HepG2 (cell line): Measurements from ENCODE around the gene DHRS11. TPM values are rescaled to one million over a fixed set of nuclear protein-coding genes. Genes with fewer than 3 reads are reported as not detected.

Experiments used
- ATAC-seq: fragments of 200-7000 bp; cut with Tn5 transposase; 3 replicates; pipeline ENCODE4 v1.9.1; 2020; ENCODE audit warnings: mild to moderate bottlenecking, moderate library complexity
- BruUV-seq: library from RNA; stranded (reverse); fragments of 400-500 nt; replicated peaks from 2 replicates; lab custom pipeline; 2021; lab: Mats Ljungman, UMichigan
- CTCF ChIA-PET: fragments of 300-600 bp; formaldehyde crosslinking; extraction: SDS; loops from one replicate; lab custom pipeline; 2021; ENCODE audit warnings: low total read pairs, inconsistent platforms, low intra/inter-chr PET ratio; lab: Yijun Ruan, JAX
- POLR2A ChIA-PET: fragments of 350-600 bp; sonication (Branson Sonifier 250); formaldehyde crosslinking; loops from one replicate; lab custom pipeline; 2020; ENCODE audit warnings: antibody characterized with exemption, inconsistent platforms; lab: Yijun Ruan, JAX
- DNase-seq: peaks from one replicate; pipeline ENCODE4 v3.0.0-alpha.2; 2015; ENCODE audit warnings: low spot score
- FAIRE-seq: peaks from 3 replicates; lab custom pipeline; 2011; peaks lifted over from hg19 to GRCh38; lab: Jason Lieb, UNC
- H2AFZ ChIP-seq: one replicate; pipeline ENCODE4 v1.6.1; 2011; ENCODE audit warnings: low read length, inconsistent platforms
- H3K27ac ChIP-seq: fragments of 300-600 bp; 3 replicates; pipeline ENCODE4 v1.8.0; 2011; ENCODE audit warnings: mixed run types, mild to moderate bottlenecking, mixed read lengths, low read length, inconsistent platforms; ENCODE audit not compliant: insufficient read depth; ENCODE audit errors: extremely low read length
- H3K27me3 ChIP-seq, 2 experiments: fragments of 200-600 bp in 1 of 2; 2 replicates in 1 of 2; 3 replicates in 1 of 2; pipeline versions ENCODE4 v1.6.0 to v1.8.0; 2011; ENCODE audit warnings: low read length in 2 of 2, mild to moderate bottlenecking in 2 of 2, moderate library complexity in 2 of 2, inconsistent platforms in 1 of 2; ENCODE audit not compliant: insufficient read depth in 2 of 2, control insufficient read depth in 1 of 2
- H3K36me3 ChIP-seq, 2 experiments: fragments of 200-600 bp in 1 of 2; replicated peaks in 1 of 2; 2 replicates in 1 of 2; 3 replicates in 1 of 2; pipeline versions ENCODE4 v1.5.1 to v1.8.0; 2011; ENCODE audit warnings: low read length in 2 of 2, inconsistent platforms in 1 of 2; ENCODE audit not compliant: insufficient read depth in 2 of 2, control insufficient read depth in 1 of 2
- H3K4me1 ChIP-seq: 2 replicates; pipeline ENCODE4 v1.5.1; 2012; ENCODE audit warnings: low read length, inconsistent platforms; ENCODE audit not compliant: insufficient read depth
- H3K4me2 ChIP-seq: 2 replicates; pipeline ENCODE4 v1.6.0; 2011; ENCODE audit warnings: low read depth, low read length, inconsistent platforms
- H3K4me3 ChIP-seq, 3 experiments: fragments of 200-600 bp in 1 of 3; sonication (generic), shearing (Covaris generic) in 1 of 3; replicated peaks in 1 of 3; 2 replicates each; pipeline ENCODE4 v1.5.1; 2011 to 2016; ENCODE audit warnings: low read length in 3 of 3, inconsistent platforms in 2 of 3, low read depth in 2 of 3, mild to moderate bottlenecking in 2 of 3, control low read depth in 1 of 3, mixed read lengths in 1 of 3; ENCODE audit not compliant: insufficient read depth in 1 of 3
- H3K79me2 ChIP-seq: one replicate; pipeline ENCODE4 v1.6.1; 2011; ENCODE audit warnings: low read length, inconsistent platforms; ENCODE audit not compliant: insufficient read depth
- H3K9ac ChIP-seq: 2 replicates; pipeline ENCODE4 v1.6.0; 2011; ENCODE audit warnings: mild to moderate bottlenecking, low read depth, low read length, inconsistent platforms; ENCODE audit not compliant: insufficient read depth
- H3K9me3 ChIP-seq: 2 replicates; pipeline ENCODE4 v1.5.1; 2012; ENCODE audit warnings: mild to moderate bottlenecking, low read length
- H4K20me1 ChIP-seq: 2 replicates; pipeline ENCODE4 v1.6.0; 2011; ENCODE audit warnings: inconsistent platforms, mild to moderate bottlenecking, low read length, moderate library complexity; ENCODE audit not compliant: insufficient read depth
- BRF2 ChIP-seq: sonication (generic); formaldehyde crosslinking; IDR thresholded peaks from 2 replicates; pipeline ENCODE4 v1.8.1; 2022; ENCODE audit warnings: mild to moderate bottlenecking, missing genetic modification reagents
- NFE2 ChIP-seq: sonication (generic); formaldehyde crosslinking; IDR thresholded peaks from 2 replicates; pipeline ENCODE4 v1.4.0; 2020; ENCODE audit warnings: missing genetic modification reagents
- NR0B2 ChIP-seq: sonication (generic); formaldehyde crosslinking; IDR thresholded peaks from 2 replicates; pipeline ENCODE4 v1.4.0; 2020; ENCODE audit warnings: mild to moderate bottlenecking, missing genetic modification reagents
- PHF8 ChIP-seq: sonication (generic); formaldehyde crosslinking; IDR thresholded peaks from 2 replicates; pipeline ENCODE4 v1.5.0; 2020; ENCODE audit warnings: missing genetic modification reagents
- RBAK ChIP-seq: sonication (generic); formaldehyde crosslinking; IDR thresholded peaks from 2 replicates; pipeline ENCODE4 v1.5.1; 2020; ENCODE audit warnings: mild to moderate bottlenecking, missing genetic modification reagents
- SCMH1 ChIP-seq: sonication (generic); formaldehyde crosslinking; IDR thresholded peaks from 2 replicates; pipeline ENCODE4 v1.9.0; 2021; ENCODE audit warnings: missing genetic modification reagents, mild to moderate bottlenecking, borderline replicate concordance
- ZNF510 ChIP-seq: sonication (generic); formaldehyde crosslinking; IDR thresholded peaks from 2 replicates; pipeline ENCODE4 v1.4.0; 2020; ENCODE audit warnings: low read depth, mild to moderate bottlenecking, missing genetic modification reagents
- ZNF646 ChIP-seq: sonication (generic); formaldehyde crosslinking; IDR thresholded peaks from 2 replicates; pipeline ENCODE4 v1.9.0; 2021; ENCODE audit warnings: mild to moderate bottlenecking, missing genetic modification reagents
- ZNF652 ChIP-seq: IDR thresholded peaks from 2 replicates; pipeline ENCODE4 v1.6.1; 2016; ENCODE audit warnings: low read depth, borderline replicate concordance
- WGBS: methylation state at CpG from one replicate; pipeline ENCODE4 v1.1.6; 2017; ENCODE audit warnings: low lambda C conversion rate; 5-methylcytosine and 5-hydroxymethylcytosine counted together
- in situ Hi-C: cut with HindIII; loops from 2 replicates; pipeline ENCODE4 v1.10.0; 2017; ENCODE audit warnings: low pct_unique_long_range_greater_than_20kb; ENCODE audit not compliant: extremely low pct_ligation_motif_present
- intact Hi-C: fragments of 100-400 bp; cut with micrococcal nuclease; formaldehyde crosslinking; loops from one replicate; pipeline ENCODE4 v1.10.0; 2022; ENCODE audit not compliant: unreplicated experiment
- polyA plus RNA-seq, 8 experiments: library from polyadenylated mRNA; depleted of rRNA in 3 of 8; stranded (reverse) in 7 of 8; unstranded in 1 of 8; fragments of >200 nt; fragmentation: Illumina TruSeq in 4 of 8; extraction: Trizol in 4 of 8; gene quantifications; 2 replicates each; pipeline versions ENCODE4 v1.2.1 to v1.2.3, GENCODE V29; 2011 to 2016; ENCODE audit warnings: low read depth in 4 of 8, missing spikeins in 1 of 8, mixed read lengths in 1 of 8; ENCODE audit not compliant: insufficient read depth in 1 of 8
- total RNA-seq, 5 experiments: library from RNA; depleted of rRNA; stranded (reverse); fragments of >200 nt; fragmentation: Illumina TruSeq; extraction: Trizol; gene quantifications; 2 replicates each; pipeline ENCODE4 v1.2.3, GENCODE V29; 2016; ENCODE audit warnings: low read depth in 1 of 5
- TF ChIP-seq, protein P1 (sequence below): sonication (generic); formaldehyde crosslinking; IDR thresholded peaks from 2 replicates; pipeline ENCODE4 v1.4.0; 2020; ENCODE audit warnings: missing genetic modification reagents, mild to moderate bottlenecking, borderline replicate concordance

The DHRS11 gene
- total and polyA plus RNA-seq, 2 of the 13 experiments (the other 11 are each of a cell fraction or from before 2014, with no cell fraction given) = 28.4 to 41.9 TPM

GRCh38 chr17:36544044-36544306, 47.7 kb upstream of the DHRS11 start (continued):
- 0 out of 2 replicates have a peak, but pooled peaks have one; percentile 58 for TF ChIP-seq ZNF646 (CRISPR knock-in tag)
- TF ChIP-seq NFE2 (CRISPR knock-in tag) = no peak

GRCh38 chr17:36544307-36545076, 47.2 kb upstream of the DHRS11 start, which contains the start of gene GGNBP2:
Gene GGNBP2 (plus strand): TSS chr17:36544919. CDS start chr17:36545725, 806 bp downstream.
- DNase-seq (peak; percentile 83), FAIRE-seq (no peak), ATAC-seq (peak; percentile 81)
- H3K9ac ChIP-seq = peak within 1 kb of the TSS; percentile 100
- intact Hi-C loops = loop anchor here (5.0 kb wide), 2 partner anchors 48 to 57 kb away; partner anchors contain the start of genes DHRS11 and ZNHIT3
- no peaks in the 10 kb centered on the region for H3K9me3 ChIP-seq
- H3K36me3 ChIP-seq = no peaks in the 10 kb centered on the region; a peak in 1 of 5 replicates
- WGBS = 0% methylated on average over 24 of the region's 71 CpGs
- CTCF ChIA-PET = no interaction called here
- POLR2A ChIA-PET = interaction anchor here (0.6 to 4.2 kb wide), 10 partner anchors 10 to 1074 kb away, joined by 3 to 107 read pairs (median 4); partner anchors contain the start of genes DHRS11, MRM1, MYO19 and PIGW
- H3K4me3 ChIP-seq = peak within 1 kb of the TSS; percentile 88 to 100 (median 97)
- peak within 1 kb of the TSS; percentile 87 for H2AFZ ChIP-seq
- in situ Hi-C loops = no loop called here
- H3K4me2 ChIP-seq = peak within 1 kb of the TSS; percentile 95
- H3K79me2 ChIP-seq = peaks cover 48% of the 10 kb centered on the region
- H4K20me1 ChIP-seq = peaks cover 31% of the 10 kb centered on the region
- peaks cover 33% of the 10 kb centered on the region for H3K4me1 ChIP-seq
- TSS peak; percentile 89 for BruUV-seq
- H3K27ac ChIP-seq = peak within 1 kb of the TSS; percentile 100
- H3K27me3 ChIP-seq = peaks cover 0 to 5% of the 10 kb centered on the region in 2 experiments; a peak in 1 of 5 replicates
- TF ChIP-seq PHF8 = peak; percentile 95
- no peak for TF ChIP-seq BRF2
- no peak for TF ChIP-seq ZNF652 (CRISPR knock-in tag)
- no peak for TF ChIP-seq RBAK (CRISPR knock-in tag)
- TF ChIP-seq, protein P1, sequence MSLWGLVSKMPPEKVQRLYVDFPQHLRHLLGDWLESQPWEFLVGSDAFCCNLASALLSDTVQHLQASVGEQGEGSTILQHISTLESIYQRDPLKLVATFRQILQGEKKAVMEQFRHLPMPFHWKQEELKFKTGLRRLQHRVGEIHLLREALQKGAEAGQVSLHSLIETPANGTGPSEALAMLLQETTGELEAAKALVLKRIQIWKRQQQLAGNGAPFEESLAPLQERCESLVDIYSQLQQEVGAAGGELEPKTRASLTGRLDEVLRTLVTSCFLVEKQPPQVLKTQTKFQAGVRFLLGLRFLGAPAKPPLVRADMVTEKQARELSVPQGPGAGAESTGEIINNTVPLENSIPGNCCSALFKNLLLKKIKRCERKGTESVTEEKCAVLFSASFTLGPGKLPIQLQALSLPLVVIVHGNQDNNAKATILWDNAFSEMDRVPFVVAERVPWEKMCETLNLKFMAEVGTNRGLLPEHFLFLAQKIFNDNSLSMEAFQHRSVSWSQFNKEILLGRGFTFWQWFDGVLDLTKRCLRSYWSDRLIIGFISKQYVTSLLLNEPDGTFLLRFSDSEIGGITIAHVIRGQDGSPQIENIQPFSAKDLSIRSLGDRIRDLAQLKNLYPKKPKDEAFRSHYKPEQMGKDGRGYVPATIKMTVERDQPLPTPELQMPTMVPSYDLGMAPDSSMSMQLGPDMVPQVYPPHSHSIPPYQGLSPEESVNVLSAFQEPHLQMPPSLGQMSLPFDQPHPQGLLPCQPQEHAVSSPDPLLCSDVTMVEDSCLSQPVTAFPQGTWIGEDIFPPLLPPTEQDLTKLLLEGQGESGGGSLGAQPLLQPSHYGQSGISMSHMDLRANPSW (CRISPR knock-in tag) = 0 out of 2 replicates have a peak, but pooled peaks have one; percentile 27
- 0 out of 2 replicates have a peak, but pooled peaks have one; percentile 36 for TF ChIP-seq ZNF510 (CRISPR knock-in tag)
- TF ChIP-seq SCMH1 (CRISPR knock-in tag) = no peak
- TF ChIP-seq NR0B2 = no peak
